PC-3 (cell line): Measurements from ENCODE around the gene SF3A2. TPM values are rescaled to one million over a fixed set of nuclear protein-coding genes. Genes with fewer than 3 reads are reported as not detected.

Experiments
- ATAC-seq: fragments of 200-7000 bp; cut with Tn5 transposase; 2 replicates; pipeline ENCODE4 v1.9.1; 2020; ENCODE audit warnings: mild to moderate bottlenecking, moderate library complexity
- BruUV-seq: library from RNA; stranded (reverse); fragments of 400-500 nt; replicated peaks from 2 replicates; lab custom pipeline; 2021; lab: Mats Ljungman, UMichigan
- CTCF ChIA-PET: fragments of 300-600 bp; sonication (Branson Sonifier 250); formaldehyde crosslinking; loops from one replicate; lab custom pipeline; 2022; ENCODE audit warnings: antibody characterized with exemption; lab: Charles Lee
- POLR2A ChIA-PET: fragments of 300-600 bp; sonication (Branson Sonifier 250); formaldehyde crosslinking; loops from one replicate; lab custom pipeline; 2022; ENCODE audit warnings: antibody characterized with exemption; ENCODE audit not compliant: unreplicated experiment; lab: Charles Lee
- DNase-seq: peaks from one replicate; pipeline ENCODE4 v3.0.0-alpha.2; 2015
- H2AFZ ChIP-seq: fragments of 300-600 bp; sonication (generic); 2 replicates; pipeline ENCODE4 v1.6.0; 2016; ENCODE audit warnings: antibody characterized with exemption, low read length
- H3F3A ChIP-seq: fragments of 300-600 bp; sonication (generic); one replicate; pipeline ENCODE4 v1.6.0; 2017; ENCODE audit warnings: antibody characterized with exemption, low read length, control low read depth, mild to moderate bottlenecking; ENCODE audit not compliant: unreplicated experiment
- H3K27ac ChIP-seq: fragments of 300-600 bp; sonication (generic); 2 replicates; pipeline ENCODE4 v1.5.1; 2016; ENCODE audit warnings: mild to moderate bottlenecking, low read length
- H3K27me3 ChIP-seq: fragments of 300-600 bp; sonication (generic); 2 replicates; pipeline ENCODE4 v1.6.1; 2016; ENCODE audit warnings: low read length, mixed read lengths
- H3K36me3 ChIP-seq: fragments of 300-600 bp; sonication (generic); 2 replicates; pipeline ENCODE4 v1.6.1; 2016; ENCODE audit warnings: low read depth, mixed run types, low read length, mixed read lengths
- H3K4me1 ChIP-seq: fragments of 300-600 bp; sonication (generic); 2 replicates; pipeline ENCODE4 v1.5.1; 2016; ENCODE audit warnings: low read length; ENCODE audit not compliant: insufficient read depth
- H3K4me2 ChIP-seq: fragments of 300-600 bp; sonication (generic); 2 replicates; pipeline ENCODE4 v1.6.0; 2016; ENCODE audit warnings: low read length
- H3K4me3 ChIP-seq: fragments of 300-600 bp; sonication (generic); 2 replicates; pipeline ENCODE4 v1.5.1; 2016; ENCODE audit warnings: mild to moderate bottlenecking, low read length, mixed read lengths
- H3K79me2 ChIP-seq: fragments of 300-600 bp; sonication (generic); 2 replicates; pipeline ENCODE4 v1.6.1; 2017; ENCODE audit warnings: low read length, mixed read lengths
- H3K9ac ChIP-seq: fragments of 300-600 bp; sonication (generic); 2 replicates; pipeline ENCODE4 v1.6.0; 2016; ENCODE audit warnings: mild to moderate bottlenecking, low read length
- H3K9me2 ChIP-seq: fragments of 300-600 bp; sonication (generic); replicated peaks from 2 replicates; pipeline ENCODE4 v1.6.1; 2016; ENCODE audit warnings: mixed run types, low read length, mixed read lengths
- H3K9me3 ChIP-seq: fragments of 300-600 bp; sonication (generic); 2 replicates; pipeline ENCODE4 v1.6.1; 2016; ENCODE audit warnings: low read length, mixed read lengths
- H4K20me1 ChIP-seq: fragments of 300-600 bp; sonication (generic); 2 replicates; pipeline ENCODE4 v1.6.1; 2016; ENCODE audit warnings: low read length, mixed read lengths
- CTCF ChIP-seq: fragments of 300-600 bp; sonication (generic); conservative IDR thresholded peaks from 2 replicates; pipeline ENCODE4 v1.5.1; 2017; ENCODE audit warnings: antibody characterized with exemption, low read depth, mild to moderate bottlenecking, low read length
- EZH2 ChIP-seq: fragments of 300-600 bp; sonication (generic); IDR thresholded peaks from one replicate; pipeline ENCODE4 v1.6.1; 2017; ENCODE audit warnings: antibody characterized with exemption, mild to moderate bottlenecking, low read length; ENCODE audit not compliant: unreplicated experiment
- EZH2phosphoT487 ChIP-seq: fragments of 300-600 bp; sonication (generic); IDR thresholded peaks from 2 replicates; pipeline ENCODE4 v1.6.1; 2018; ENCODE audit warnings: mild to moderate bottlenecking, antibody characterized with exemption, low read length, borderline replicate concordance
- intact Hi-C: fragments of 100-400 bp; cut with micrococcal nuclease; formaldehyde crosslinking; loops from 2 replicates; pipeline ENCODE4 v1.9.0; 2023
- total RNA-seq: library from RNA; depleted of rRNA; stranded (reverse); fragments of >200 nt; gene quantifications from 2 replicates; pipeline ENCODE4 v1.2.3, GENCODE V29; 2014

SF3A2 gene
- total RNA-seq, 1 experiment from 2014 or later, result 55.5 TPM

- no peak overlapping the region for H3K4me2 ChIP-seq
- CTCF ChIA-PET, result no interaction called here
- TF ChIP-seq EZH2 (no peak), EZH2phosphoT487 (no peak), CTCF (no peak)
- no peak overlapping the region for H3K27ac ChIP-seq
- POLR2A ChIA-PET, result no interaction called here
- H3K79me2 ChIP-seq, result no peaks in the 10 kb centered on the region
- H3K27me3 ChIP-seq, result no peaks in the 10 kb centered on the region
- no peak for DNase-seq
- intact Hi-C loops, result no loop called here
- H3K9me3 ChIP-seq, result no peaks in the 10 kb centered on the region
- no peak overlapping the region for H2AFZ ChIP-seq
- no TSS peak for BruUV-seq
- H3K4me3 ChIP-seq, result no peak overlapping the region
- no peaks in the 10 kb centered on the region for H3F3A ChIP-seq
- ATAC-seq, result no peak
- no peaks in the 10 kb centered on the region for H3K4me1 ChIP-seq
- no peaks in the 10 kb centered on the region for H3K9me2 ChIP-seq
- peaks cover 5% of the 10 kb centered on the region; the same call in 1 of the 2 replicates for H3K36me3 ChIP-seq
- no peak overlapping the region for H3K9ac ChIP-seq
- no peaks in the 10 kb centered on the region for H4K20me1 ChIP-seq
Observed at GRCh38 chr19:2208975-2209374, 27.6 kb upstream of the SF3A2 start.

- intact Hi-C loops, result no loop called here
- ATAC-seq (no peak), DNase-seq (no peak)
- Histone ChIP-seq H3F3A (no peaks in the 10 kb centered on the region), H3K9me3 (no peaks in the 10 kb centered on the region), H4K20me1 (no peaks in the 10 kb centered on the region), H2AFZ (no peak overlapping the region), H3K79me2 (no peaks in the 10 kb centered on the region), H3K9me2 (no peaks in the 10 kb centered on the region), H3K4me1 (no peaks in the 10 kb centered on the region), H3K27me3 (no peaks in the 10 kb centered on the region), H3K4me3 (no peak overlapping the region), H3K27ac (no peak overlapping the region), H3K36me3 (peaks cover 5% of the 10 kb centered on the region; the same call in 1 of the 2 replicates), H3K9ac (no peak overlapping the region), H3K4me2 (no peak overlapping the region)
- no TSS peak for BruUV-seq
- CTCF ChIA-PET, result no interaction called here
- POLR2A ChIA-PET, result no interaction called here
- TF ChIP-seq EZH2, result no peak
- TF ChIP-seq CTCF, result no peak
- TF ChIP-seq EZH2phosphoT487, result no peak
Observed at GRCh38 chr19:2209408-2209807, 27.2 kb upstream of the SF3A2 start.

- Histone ChIP-seq H4K20me1 (no peaks in the 10 kb centered on the region), H3K4me2 (no peak overlapping the region), H3K9me2 (no peaks in the 10 kb centered on the region), H3K79me2 (no peaks in the 10 kb centered on the region), H3K27ac (no peak overlapping the region), H3F3A (no peaks in the 10 kb centered on the region), H2AFZ (no peak overlapping the region), H3K9me3 (no peaks in the 10 kb centered on the region), H3K9ac (no peak overlapping the region), H3K36me3 (peaks cover 5% of the 10 kb centered on the region; the same call in 1 of the 2 replicates), H3K4me1 (no peaks in the 10 kb centered on the region), H3K27me3 (no peaks in the 10 kb centered on the region), H3K4me3 (no peak overlapping the region)
- intact Hi-C loops, result no loop called here
- CTCF ChIA-PET, result no interaction called here
- no peak for TF ChIP-seq CTCF
- TF ChIP-seq EZH2, result no peak
- no peak for TF ChIP-seq EZH2phosphoT487
- POLR2A ChIA-PET, result no interaction called here
- no TSS peak for BruUV-seq
- ATAC-seq (no peak), DNase-seq (no peak)
Observed at GRCh38 chr19:2210206-2210605, 26.4 kb upstream of the SF3A2 start.
